ENCODE results near the gene TWF2.

TWF2 gene

GRCh38 chr3:52226229-52226817, 12.6 kb downstream of the TWF2 start:
- in situ Hi-C loops (cut with HindIII; ENCODE audit: low sequenced_read_pairs), result no loop called here

- in situ Hi-C loops (cut with HindIII; ENCODE audit: low sequenced_read_pairs), result no loop called here
Observed at GRCh38 chr3:52225452-52226228, 13.3 kb downstream of the TWF2 start, which contains the start of gene TLR9. Gene TLR9 (minus strand): TSS chr3:52225645. CDS start chr3:52225529, 116 bp downstream.

GRCh38 chr3:52223449-52224408, 15.2 kb downstream of the TWF2 start:
- in situ Hi-C loops (cut with HindIII; ENCODE audit: low sequenced_read_pairs), result loop anchor here (5.0 kb wide), 1 partner anchor 41 kb away; no protein-coding TSS in a partner anchor

- in situ Hi-C loops (cut with HindIII; ENCODE audit: low sequenced_read_pairs), result loop anchor here (5.0 kb wide), 1 partner anchor 40 kb away; no protein-coding TSS in a partner anchor
Observed at GRCh38 chr3:52222319-52223221, 16.4 kb downstream of the TWF2 start.

- in situ Hi-C loops (cut with HindIII; ENCODE audit: low sequenced_read_pairs), result loop anchor here (5.0 kb wide), 1 partner anchor 39 kb away; no protein-coding TSS in a partner anchor
Observed at GRCh38 chr3:52221563-52222318, 17.2 kb downstream of the TWF2 start.

- in situ Hi-C loops (cut with HindIII; ENCODE audit: low sequenced_read_pairs), result loop anchor here (5.0 kb wide), 1 partner anchor 39 kb away; no protein-coding TSS in a partner anchor
Observed at GRCh38 chr3:52221141-52221562, 17.8 kb downstream of the TWF2 start.

- in situ Hi-C loops (cut with HindIII; ENCODE audit: low sequenced_read_pairs), result loop anchor here (5.0 kb wide), 1 partner anchor 38 kb away; no protein-coding TSS in a partner anchor
Observed at GRCh38 chr3:52220380-52221026, 18.5 kb downstream of the TWF2 start.

- in situ Hi-C loops (cut with HindIII; ENCODE audit: low sequenced_read_pairs), result no loop called here
Observed at GRCh38 chr3:52218937-52219650, 19.9 kb downstream of the TWF2 start.

- in situ Hi-C loops (cut with HindIII; ENCODE audit: low sequenced_read_pairs), result no loop called here
Observed at GRCh38 chr3:52218454-52218853, 20.5 kb downstream of the TWF2 start.

GRCh38 chr3:52218026-52218425, 20.9 kb downstream of the TWF2 start:
- in situ Hi-C loops (cut with HindIII; ENCODE audit: low sequenced_read_pairs), result no loop called here

GRCh38 chr3:52217409-52217805, 21.6 kb downstream of the TWF2 start:
- in situ Hi-C loops (cut with HindIII; ENCODE audit: low sequenced_read_pairs), result no loop called here

- in situ Hi-C loops (cut with HindIII; ENCODE audit: low sequenced_read_pairs), result no loop called here
Observed at GRCh38 chr3:52216585-52217408, 22.2 kb downstream of the TWF2 start.

GRCh38 chr3:52215351-52215750, 23.6 kb downstream of the TWF2 start:
- in situ Hi-C loops (cut with HindIII; ENCODE audit: low sequenced_read_pairs), result no loop called here

GRCh38 chr3:52213901-52214300, 25.1 kb downstream of the TWF2 start:
- in situ Hi-C loops (cut with HindIII; ENCODE audit: low sequenced_read_pairs), result no loop called here

- in situ Hi-C loops (cut with HindIII; ENCODE audit: low sequenced_read_pairs), result no loop called here
Observed at GRCh38 chr3:52213005-52213404, 26.0 kb downstream of the TWF2 start.

- in situ Hi-C loops (cut with HindIII; ENCODE audit: low sequenced_read_pairs), result no loop called here
Observed at GRCh38 chr3:52211268-52211891, 27.6 kb downstream of the TWF2 start.

Data from endothelial cell of hepatic sinusoid (primary cell).